NCI-H345 (cell line): ENCODE results near the gene MMRN2.
"Not testable (repeated sequence)": the region's sequence is repeated elsewhere in the genome, so short reads cannot be mapped to it uniquely, and the experiment has no call there.

Source experiments
- DNase-seq: peaks from one replicate; lab custom pipeline; 2025; lab: John Stamatoyannopoulos, UW

The MMRN2 gene, protein sequence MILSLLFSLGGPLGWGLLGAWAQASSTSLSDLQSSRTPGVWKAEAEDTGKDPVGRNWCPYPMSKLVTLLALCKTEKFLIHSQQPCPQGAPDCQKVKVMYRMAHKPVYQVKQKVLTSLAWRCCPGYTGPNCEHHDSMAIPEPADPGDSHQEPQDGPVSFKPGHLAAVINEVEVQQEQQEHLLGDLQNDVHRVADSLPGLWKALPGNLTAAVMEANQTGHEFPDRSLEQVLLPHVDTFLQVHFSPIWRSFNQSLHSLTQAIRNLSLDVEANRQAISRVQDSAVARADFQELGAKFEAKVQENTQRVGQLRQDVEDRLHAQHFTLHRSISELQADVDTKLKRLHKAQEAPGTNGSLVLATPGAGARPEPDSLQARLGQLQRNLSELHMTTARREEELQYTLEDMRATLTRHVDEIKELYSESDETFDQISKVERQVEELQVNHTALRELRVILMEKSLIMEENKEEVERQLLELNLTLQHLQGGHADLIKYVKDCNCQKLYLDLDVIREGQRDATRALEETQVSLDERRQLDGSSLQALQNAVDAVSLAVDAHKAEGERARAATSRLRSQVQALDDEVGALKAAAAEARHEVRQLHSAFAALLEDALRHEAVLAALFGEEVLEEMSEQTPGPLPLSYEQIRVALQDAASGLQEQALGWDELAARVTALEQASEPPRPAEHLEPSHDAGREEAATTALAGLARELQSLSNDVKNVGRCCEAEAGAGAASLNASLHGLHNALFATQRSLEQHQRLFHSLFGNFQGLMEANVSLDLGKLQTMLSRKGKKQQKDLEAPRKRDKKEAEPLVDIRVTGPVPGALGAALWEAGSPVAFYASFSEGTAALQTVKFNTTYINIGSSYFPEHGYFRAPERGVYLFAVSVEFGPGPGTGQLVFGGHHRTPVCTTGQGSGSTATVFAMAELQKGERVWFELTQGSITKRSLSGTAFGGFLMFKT

DNA sequence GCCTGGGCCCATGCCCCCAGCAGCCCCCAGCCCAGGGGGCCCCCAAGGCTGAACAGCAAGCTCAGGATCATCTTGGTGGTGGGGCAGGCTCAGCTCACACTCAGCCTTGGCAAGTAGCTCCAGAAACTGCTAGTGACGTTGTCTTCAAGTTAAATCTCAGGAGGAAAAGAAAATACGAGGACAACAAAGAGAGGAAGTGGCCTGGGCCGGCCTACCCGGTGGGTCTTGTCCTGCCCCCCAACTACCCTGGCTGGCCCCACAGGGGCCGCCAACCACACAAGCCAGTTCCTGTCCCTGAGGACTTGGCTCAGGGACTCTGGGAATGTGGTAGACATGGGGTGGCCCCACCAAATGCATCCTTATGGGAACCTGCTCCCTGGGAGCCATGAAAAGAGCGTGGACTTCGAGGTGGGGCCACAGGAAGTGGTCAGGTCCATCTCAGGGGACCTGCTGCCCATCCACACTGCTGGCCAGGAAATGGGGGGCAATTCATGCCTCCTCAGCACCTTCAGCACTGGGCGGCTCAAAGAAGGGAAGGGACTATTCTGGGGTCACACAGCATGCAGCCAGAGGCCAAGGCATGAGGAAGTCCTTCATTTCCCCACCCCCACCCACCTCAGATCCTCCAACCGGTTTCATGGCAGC lies at the start of gene MMRN2:
Gene MMRN2, minus strand, starts transcription at position 145 of the 645 bp plus-strand sequence. Its CDS starts 74 bp downstream, at position 71.
- DNase-seq: no peak

GRCh38 chr10:87007124-87007523 lies 49.7 kb upstream of the MMRN2 start:
- not testable (repeated sequence) for DNase-seq

- DNase-seq: no peak
Observed at GRCh38 chr10:87000491-87000890, 43.1 kb upstream of the MMRN2 start.

GRCh38 chr10:86999802-87000403 lies 42.5 kb upstream of the MMRN2 start:
- not testable (repeated sequence) for DNase-seq

GRCh38 chr10:86992929-86993328 lies 35.5 kb upstream of the MMRN2 start:
- no peak for DNase-seq

DNA sequence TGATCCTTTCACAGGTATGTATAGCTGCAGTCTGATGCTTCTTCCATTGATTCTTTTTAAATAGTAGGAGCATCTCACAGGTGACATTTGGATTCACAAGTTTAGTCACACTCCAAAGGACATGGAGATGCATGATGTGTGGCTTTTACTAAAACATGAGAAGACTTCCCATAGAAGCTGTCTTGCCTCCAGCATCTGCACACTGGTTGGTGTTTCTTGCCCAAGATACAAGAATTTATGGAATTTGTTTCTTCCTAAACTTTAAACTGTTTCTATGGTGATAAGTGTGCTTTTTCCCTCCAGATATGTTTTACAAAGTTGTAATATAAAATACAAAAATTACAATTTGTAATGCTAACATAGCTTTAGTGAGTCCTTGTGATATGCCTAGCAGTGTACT lies 35.0 kb upstream of the MMRN2 start:
- DNase-seq: no peak

DNA sequence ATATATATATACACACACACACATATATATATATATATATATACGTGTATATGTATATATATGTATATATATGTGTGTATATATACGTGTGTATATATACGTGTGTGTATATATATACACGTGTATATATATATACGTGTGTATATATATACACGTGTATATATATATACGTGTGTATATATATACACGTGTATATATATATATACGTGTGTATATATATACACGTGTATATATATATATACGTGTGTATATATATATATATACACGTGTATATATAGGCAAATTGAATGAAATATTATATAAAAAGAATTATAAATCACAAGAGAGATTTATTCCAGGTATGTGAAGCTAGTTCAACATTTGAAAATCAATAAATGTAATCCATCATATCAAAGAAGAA lies 33.9 kb upstream of the MMRN2 start:
- not testable (repeated sequence) for DNase-seq

- DNase-seq: no peak
Observed at GRCh38 chr10:86988520-86988919, 31.1 kb upstream of the MMRN2 start.

- not testable (repeated sequence) for DNase-seq
Observed at GRCh38 chr10:86984498-86984897, 27.1 kb upstream of the MMRN2 start.

DNA sequence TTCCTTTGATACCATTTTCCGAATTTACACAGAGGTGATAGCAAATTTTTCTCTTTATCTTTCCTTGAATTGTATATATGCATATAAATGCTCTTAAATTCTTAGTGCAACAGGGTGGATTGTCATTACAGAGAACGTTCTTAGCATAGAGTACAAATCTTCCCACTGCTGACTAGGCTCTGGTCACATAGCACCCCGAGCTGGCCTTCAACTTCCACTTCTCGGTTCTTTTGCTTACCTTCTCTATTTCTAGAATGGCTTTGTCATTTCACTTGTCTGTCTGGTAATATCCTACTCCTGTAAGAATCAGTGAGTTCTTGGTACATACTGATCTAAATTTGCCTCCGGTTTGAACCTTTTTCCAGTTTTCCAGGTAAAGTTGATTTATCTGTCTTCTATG lies 24.3 kb upstream of the MMRN2 start:
- DNase-seq: no peak

GRCh38 chr10:86981020-86981419 lies 23.6 kb upstream of the MMRN2 start:
- not testable (repeated sequence) for DNase-seq

GRCh38 chr10:86979977-86980448 lies 22.6 kb upstream of the MMRN2 start:
- DNase-seq: no peak

DNA sequence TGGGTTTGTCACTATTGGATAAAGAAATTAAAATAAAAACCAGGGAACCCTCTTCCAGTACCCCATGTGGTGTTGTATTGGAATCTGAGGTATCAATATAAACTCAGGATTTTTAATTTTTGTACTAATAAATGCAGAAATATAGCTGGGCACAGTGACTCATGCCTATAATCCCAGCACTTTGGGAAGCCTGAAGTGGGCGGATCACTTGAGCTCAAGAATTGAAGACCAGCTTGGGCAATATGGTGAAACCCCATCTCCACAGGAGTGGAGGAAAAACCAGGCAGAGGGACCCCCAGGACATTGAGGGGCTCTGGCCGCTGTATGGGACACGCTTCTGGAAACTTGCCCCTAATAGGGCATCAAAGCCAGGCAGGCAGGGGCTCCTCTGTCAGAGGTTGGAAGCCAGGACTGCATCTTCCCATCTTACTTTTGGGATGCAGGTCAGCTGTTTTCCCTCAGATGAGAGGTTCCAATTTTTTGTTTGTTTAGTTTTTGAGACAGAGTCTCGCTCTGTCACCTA lies 21.9 kb upstream of the MMRN2 start:
- no peak for DNase-seq

GRCh38 chr10:86978457-86978856 lies 21.0 kb upstream of the MMRN2 start:
- not testable (repeated sequence) for DNase-seq

DNA sequence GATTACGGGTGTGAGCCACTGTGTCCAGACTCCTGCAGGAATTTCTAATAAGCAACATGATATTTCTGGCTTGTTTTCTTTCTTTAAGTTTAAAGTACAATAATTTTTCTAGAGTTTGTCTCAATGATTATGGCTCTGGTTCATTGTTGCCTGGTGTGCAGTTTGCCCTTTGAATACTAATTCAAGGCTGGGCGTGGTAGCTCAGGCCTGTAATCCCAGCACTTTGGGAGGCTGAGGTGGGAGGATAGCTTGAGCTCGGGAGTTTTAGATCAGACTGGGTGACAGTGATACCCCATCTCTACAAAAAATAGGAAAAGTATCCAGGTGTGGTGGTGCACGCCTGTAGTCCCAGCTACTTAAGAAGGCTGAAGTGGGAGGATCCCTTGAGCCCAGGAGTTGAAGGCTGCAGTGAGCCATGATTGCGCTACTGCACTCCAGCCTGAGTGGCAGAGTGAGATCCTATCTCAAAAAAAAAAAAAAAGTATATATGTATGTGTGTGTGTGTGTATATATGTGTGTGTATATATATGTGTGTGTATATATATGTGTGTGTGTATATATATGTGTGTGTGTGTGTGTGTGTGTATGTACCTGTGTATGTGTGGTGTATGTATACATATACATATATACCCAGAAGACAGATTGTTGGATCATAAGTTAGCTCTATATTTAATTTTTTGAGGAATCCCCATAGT lies 19.1 kb upstream of the MMRN2 start:
- DNase-seq: no peak

GRCh38 chr10:86974484-86974883 lies 17.1 kb upstream of the MMRN2 start:
- DNase-seq: no peak

- DNase-seq: no peak
Observed at GRCh38 chr10:86972613-86973380, 15.4 kb upstream of the MMRN2 start.

DNA sequence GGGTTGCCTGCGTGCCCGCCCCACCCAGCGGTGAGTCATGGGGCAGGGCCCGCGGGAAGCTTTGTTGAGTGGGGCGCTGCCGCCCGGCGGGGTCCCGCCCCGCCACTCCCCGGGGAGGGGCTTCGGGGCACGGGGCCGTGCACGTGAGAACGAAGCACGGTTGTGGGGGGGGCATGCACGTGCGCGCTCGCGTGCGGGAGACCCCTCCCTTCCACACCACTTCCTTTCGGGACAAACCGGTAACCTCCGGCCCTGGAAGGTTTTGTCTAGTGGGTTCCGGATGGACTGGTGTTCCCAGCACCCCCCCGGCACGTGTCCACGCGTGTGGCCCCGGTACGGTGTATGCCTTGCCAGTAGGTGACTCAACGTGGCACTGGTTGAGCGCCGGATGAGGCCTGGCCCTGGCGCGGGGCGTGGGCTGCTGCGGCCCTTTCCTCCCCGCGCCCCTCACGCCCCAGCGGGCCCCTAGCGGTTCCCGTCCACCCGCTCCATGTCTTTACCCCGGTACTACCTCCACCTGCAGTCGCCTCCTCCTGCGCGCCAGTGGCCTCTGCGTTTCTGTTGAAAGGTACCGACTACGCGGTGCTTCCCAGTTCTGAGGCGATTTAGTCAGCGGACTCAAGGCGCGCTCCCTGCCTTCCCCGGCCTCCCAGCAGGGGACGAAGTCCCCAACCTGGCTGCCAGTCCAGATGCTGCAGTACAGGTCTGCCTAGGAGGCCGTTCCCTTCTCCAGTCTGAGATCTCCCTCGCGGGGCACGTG lies 14.0 kb upstream of the MMRN2 start:
- DNase-seq: no peak

DNA sequence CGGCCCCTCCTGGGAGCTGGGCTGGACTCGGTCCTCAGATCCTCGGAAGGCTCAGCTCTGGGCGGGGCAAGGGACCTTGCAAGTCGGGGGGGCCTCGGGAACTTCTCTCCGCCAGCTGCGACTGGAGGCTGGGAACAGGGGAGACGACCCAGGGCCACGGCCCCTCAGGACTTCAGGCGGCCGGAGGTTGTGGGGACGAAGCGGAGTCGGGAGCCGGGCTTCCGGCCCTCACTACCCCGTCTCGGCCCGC lies 13.5 kb upstream of the MMRN2 start:
- no peak for DNase-seq
